Nephron progenitor cell (in vitro differentiated cells): ENCODE measurements around the gene LCLAT1.
A peak's percentile ranks its signal among the peaks of the same experiment; 100 is the strongest.

Source experiments
- DNase-seq: peaks from one replicate; pipeline ENCODE4 v3.0.0; 2021
- H3K27ac Mint-ChIP-seq: 2 replicates; pipeline ENCODE4 v1.8.0; 2021; ENCODE audit warnings: mild to moderate bottlenecking, moderate library complexity, mixed read lengths
- H3K27me3 Mint-ChIP-seq: 2 replicates; pipeline ENCODE4 v1.8.0; 2021; ENCODE audit warnings: mild to moderate bottlenecking, low read depth, mixed read lengths; ENCODE audit not compliant: poor library complexity
- H3K36me3 Mint-ChIP-seq: 2 replicates; pipeline ENCODE4 v1.8.0; 2021; ENCODE audit warnings: low read depth, mixed read lengths
- H3K4me1 Mint-ChIP-seq: 2 replicates; pipeline ENCODE4 v1.8.0; 2021; ENCODE audit warnings: mixed read lengths
- H3K4me3 Mint-ChIP-seq: 2 replicates; pipeline ENCODE4 v1.8.0; 2021; ENCODE audit warnings: mild to moderate bottlenecking, moderate library complexity, mixed read lengths
- H3K9me3 Mint-ChIP-seq: 2 replicates; pipeline ENCODE4 v1.8.0; 2021; ENCODE audit warnings: mild to moderate bottlenecking, moderate library complexity, mixed read lengths
- CTCF ChIP-seq: fragments of 200-600 bp; sonication (generic); IDR thresholded peaks from 2 replicates; pipeline ENCODE4 v1.5.0; 2021; ENCODE audit warnings: antibody characterized with exemption

The LCLAT1 gene

GRCh38 chr2:30622452-30622851 is 175.4 kb downstream of the LCLAT1 start:
- Mint-ChIP-seq H3K4me1 (no peaks in the 10 kb centered on the region), H3K36me3 (peaks cover 34% of the 10 kb centered on the region), H3K27me3 (peaks cover 3% of the 10 kb centered on the region), H3K27ac (no peak overlapping the region), H3K9me3 (peaks cover 9% of the 10 kb centered on the region), H3K4me3 (no peak overlapping the region)
- no peak for DNase-seq
- TF ChIP-seq CTCF, result no peak

GRCh38 chr2:30625276-30625675 is 178.2 kb downstream of the LCLAT1 start:
- Mint-ChIP-seq H3K9me3 (peaks cover 9% of the 10 kb centered on the region), H3K36me3 (peaks cover 34% of the 10 kb centered on the region), H3K27me3 (peaks cover 3% of the 10 kb centered on the region), H3K4me1 (no peaks in the 10 kb centered on the region), H3K4me3 (no peak overlapping the region), H3K27ac (no peak overlapping the region)
- DNase-seq, result no peak
- TF ChIP-seq CTCF, result no peak

GRCh38 chr2:30625701-30626100 is 178.7 kb downstream of the LCLAT1 start:
- no peaks in the 10 kb centered on the region for H3K4me1 Mint-ChIP-seq
- peaks cover 34% of the 10 kb centered on the region for H3K36me3 Mint-ChIP-seq
- H3K4me3 Mint-ChIP-seq, result no peak overlapping the region
- H3K27ac Mint-ChIP-seq, result peak overlapping the region; percentile 44
- TF ChIP-seq CTCF, result no peak
- H3K27me3 Mint-ChIP-seq, result peaks cover 3% of the 10 kb centered on the region
- H3K9me3 Mint-ChIP-seq, result peaks cover 9% of the 10 kb centered on the region
- DNase-seq, result no peak

- no peak for TF ChIP-seq CTCF
- peaks cover 9% of the 10 kb centered on the region for H3K9me3 Mint-ChIP-seq
- H3K4me1 Mint-ChIP-seq, result no peaks in the 10 kb centered on the region
- H3K36me3 Mint-ChIP-seq, result peaks cover 27% of the 10 kb centered on the region
- H3K27ac Mint-ChIP-seq, result no peak overlapping the region
- H3K27me3 Mint-ChIP-seq, result peaks cover 3% of the 10 kb centered on the region
- DNase-seq, result no peak
- no peak overlapping the region for H3K4me3 Mint-ChIP-seq
Measured at GRCh38 chr2:30626397-30626796, 179.4 kb downstream of the LCLAT1 start.

- Mint-ChIP-seq H3K27ac (no peak overlapping the region), H3K4me1 (no peaks in the 10 kb centered on the region), H3K4me3 (no peak overlapping the region), H3K9me3 (peaks cover 9% of the 10 kb centered on the region), H3K27me3 (peaks cover 3% of the 10 kb centered on the region), H3K36me3 (peaks cover 20% of the 10 kb centered on the region)
- no peak for TF ChIP-seq CTCF
- no peak for DNase-seq
Measured at GRCh38 chr2:30627151-30627550, 180.1 kb downstream of the LCLAT1 start.

GRCh38 chr2:30628341-30628740 is 181.3 kb downstream of the LCLAT1 start:
- Mint-ChIP-seq H3K4me1 (no peaks in the 10 kb centered on the region), H3K9me3 (peaks cover under 1% of the 10 kb centered on the region), H3K36me3 (peaks cover 11% of the 10 kb centered on the region), H3K4me3 (no peak overlapping the region), H3K27ac (no peak overlapping the region), H3K27me3 (peaks cover 3% of the 10 kb centered on the region)
- no peak for DNase-seq
- TF ChIP-seq CTCF, result no peak
